H1 (cell line): Measurements from ENCODE around the gene C2orf76. TPM values are rescaled to one million over a fixed set of nuclear protein-coding genes. Genes with fewer than 3 reads are reported as not detected.

Experiments used
- CTCF ChIA-PET: fragments of 300-600 bp; sonication (Branson Sonifier 250); formaldehyde crosslinking; loops from one replicate; lab custom pipeline; 2021; ENCODE audit not compliant: partially characterized antibody; lab: Charles Lee
- POLR2A ChIA-PET: fragments of 300-600 bp; sonication (Branson Sonifier 250); formaldehyde crosslinking; loops from one replicate; lab custom pipeline; 2021; ENCODE audit warnings: inconsistent platforms; ENCODE audit not compliant: partially characterized antibody; lab: Charles Lee
- DNase-seq, 2 experiments: peaks; one replicate each; pipeline versions ENCODE4 v3.0.0 to v3.0.0-alpha.2; 2010 to 2022; ENCODE audit warnings: low spot score in 2 of 2, low read depth in 1 of 2, mixed read lengths in 1 of 2
- FAIRE-seq: peaks from 2 replicates; lab custom pipeline; 2011; peaks lifted over from hg19 to GRCh38; lab: Jason Lieb, UNC
- H2AFZ ChIP-seq: 2 replicates; pipeline ENCODE4 v1.8.1; 2012; ENCODE audit warnings: low read length, inconsistent platforms
- H2AK5ac ChIP-seq: 2 replicates; pipeline ENCODE4 v1.6.1; 2013; ENCODE audit warnings: low read depth, low read length
- H2BK120ac ChIP-seq: replicated peaks from 2 replicates; pipeline ENCODE3; 2013; ENCODE audit warnings: low read depth, low read length, inconsistent platforms
- H2BK12ac ChIP-seq: 2 replicates; pipeline ENCODE4 v1.6.1; 2013; ENCODE audit warnings: low read depth, low read length
- H2BK15ac ChIP-seq: 2 replicates; pipeline ENCODE4 v1.6.1; 2013; ENCODE audit warnings: low read length
- H2BK20ac ChIP-seq: 2 replicates; pipeline ENCODE4 v1.6.1; 2013; ENCODE audit warnings: low read length
- H2BK5ac ChIP-seq: 2 replicates; pipeline ENCODE4 v1.6.1; 2013; ENCODE audit warnings: low read depth, low read length
- H3K14ac ChIP-seq: 2 replicates; pipeline ENCODE4 v1.6.1; 2013; ENCODE audit warnings: inconsistent platforms; ENCODE audit not compliant: insufficient read length
- H3K18ac ChIP-seq: 2 replicates; pipeline ENCODE4 v1.6.1; 2013; ENCODE audit warnings: low read length; ENCODE audit errors: extremely low read depth
- H3K23ac ChIP-seq: 2 replicates; pipeline ENCODE4 v1.6.1; 2013; ENCODE audit warnings: inconsistent platforms; ENCODE audit not compliant: insufficient read length
- H3K23me2 ChIP-seq: 2 replicates; pipeline ENCODE4 v1.6.1; 2013; ENCODE audit warnings: low read depth, low read length
- H3K27ac ChIP-seq: 2 replicates; pipeline ENCODE4 v1.6.1; 2011; ENCODE audit warnings: low read depth, low read length, inconsistent platforms
- H3K27me3 ChIP-seq, 4 experiments: replicated peaks in 1 of 4; 1 replicate in 1 of 4; 2 replicates in 3 of 4; pipeline versions ENCODE4 v1.6.1 to v1.8.1; 2011 to 2013; ENCODE audit warnings: low read length in 3 of 4, mild to moderate bottlenecking in 3 of 4, inconsistent platforms in 2 of 4, mixed read lengths in 2 of 4, moderate library complexity in 1 of 4; ENCODE audit not compliant: control insufficient read depth in 3 of 4, insufficient read depth in 3 of 4; ENCODE audit errors: extremely low read depth in 1 of 4
- H3K36me3 ChIP-seq, 4 experiments: 2 replicates each; pipeline versions ENCODE4 v1.6.1 to v1.8.1; 2011 to 2013; ENCODE audit warnings: mild to moderate bottlenecking in 4 of 4, low read length in 3 of 4, moderate library complexity in 2 of 4, control low read depth in 1 of 4, inconsistent platforms in 1 of 4; ENCODE audit not compliant: insufficient read depth in 4 of 4, control insufficient read depth in 2 of 4
- H3K4ac ChIP-seq: replicated peaks from 2 replicates; pipeline ENCODE3; 2013; ENCODE audit warnings: low read length, low read depth, mixed read lengths, inconsistent platforms; ENCODE audit not compliant: insufficient read length
- H3K4me1 ChIP-seq, 4 experiments: replicated peaks in 1 of 4; 1 replicate in 1 of 4; 2 replicates in 3 of 4; pipeline versions ENCODE4 v1.6.1 to v1.8.1; 2011 to 2013; ENCODE audit warnings: low read length in 3 of 4, inconsistent platforms in 2 of 4, mixed read lengths in 1 of 4; ENCODE audit not compliant: insufficient read depth in 4 of 4, control insufficient read depth in 3 of 4
- H3K4me2 ChIP-seq, 2 experiments: 2 replicates each; pipeline versions ENCODE4 v1.6.1 to v1.8.1; 2011 to 2013; ENCODE audit warnings: low read depth in 2 of 2, low read length in 2 of 2, control low read depth in 1 of 2, inconsistent platforms in 1 of 2, mild to moderate bottlenecking in 1 of 2; ENCODE audit not compliant: insufficient read depth in 1 of 2
- H3K4me3 ChIP-seq, 4 experiments: fragments of 200-600, 300-600 bp in 1 of 4; sonication (generic), shearing (Covaris generic), sonication (Bioruptor Twin) in 1 of 4; 2 replicates each; pipeline versions ENCODE4 v1.5.1 to v1.8.1; 2011 to 2016; ENCODE audit warnings: low read length in 4 of 4, low read depth in 3 of 4, control low read depth in 2 of 4, inconsistent platforms in 2 of 4, mild to moderate bottlenecking in 2 of 4, mixed read lengths in 1 of 4, moderate library complexity in 1 of 4; ENCODE audit not compliant: insufficient read depth in 2 of 4; ENCODE audit errors: extremely low read depth in 1 of 4
- H3K56ac ChIP-seq: replicated peaks from 2 replicates; pipeline ENCODE3; 2013; ENCODE audit warnings: low read depth, mild to moderate bottlenecking, mixed read lengths, low read length, inconsistent platforms; ENCODE audit not compliant: insufficient read length
- H3K79me1 ChIP-seq: 2 replicates; pipeline ENCODE4 v1.6.1; 2013; ENCODE audit warnings: low read depth, low read length, control low read depth
- H3K79me2 ChIP-seq, 2 experiments: 2 replicates each; pipeline versions ENCODE4 v1.6.1 to v1.8.1; 2012 to 2013; ENCODE audit warnings: low read length in 2 of 2, mild to moderate bottlenecking in 2 of 2, inconsistent platforms in 1 of 2; ENCODE audit not compliant: insufficient read depth in 2 of 2, control insufficient read depth in 1 of 2
- H3K9ac ChIP-seq, 4 experiments: replicated peaks in 1 of 4; 1 replicate in 1 of 4; 2 replicates in 3 of 4; pipeline versions ENCODE4 v1.6.1 to v1.8.1; 2011 to 2013; ENCODE audit warnings: low read depth in 3 of 4, low read length in 3 of 4, control low read depth in 2 of 4, mild to moderate bottlenecking in 2 of 4, moderate library complexity in 2 of 4, inconsistent platforms in 1 of 4; ENCODE audit errors: extremely low read depth in 1 of 4
- H3K9me3 ChIP-seq, 2 experiments: 2 replicates each; pipeline versions ENCODE4 v1.6.1 to v1.8.1; 2012 to 2013; ENCODE audit warnings: mild to moderate bottlenecking in 2 of 2, moderate library complexity in 2 of 2, control low read depth in 1 of 2, inconsistent platforms in 1 of 2, low read depth in 1 of 2, low read length in 1 of 2, mixed read lengths in 1 of 2; ENCODE audit not compliant: insufficient read depth in 2 of 2
- H4K20me1 ChIP-seq, 2 experiments: replicated peaks in 1 of 2; 2 replicates each; pipeline versions ENCODE3 to v1.8.1; 2011 to 2013; ENCODE audit warnings: inconsistent platforms in 2 of 2, low read length in 2 of 2, mild to moderate bottlenecking in 1 of 2; ENCODE audit not compliant: insufficient read depth in 2 of 2, control insufficient read depth in 1 of 2
- H4K5ac ChIP-seq: 2 replicates; pipeline ENCODE4 v1.6.1; 2013; ENCODE audit warnings: low read length, low read depth, mixed read lengths, inconsistent platforms; ENCODE audit not compliant: insufficient read length
- H4K8ac ChIP-seq: 2 replicates; pipeline ENCODE4 v1.8.0; 2013; ENCODE audit warnings: mild to moderate bottlenecking, moderate library complexity, low read length, inconsistent platforms; ENCODE audit not compliant: insufficient read depth; ENCODE audit errors: extremely low read depth
- H4K91ac ChIP-seq: replicated peaks from 2 replicates; pipeline ENCODE3; 2013; ENCODE audit warnings: low read length, mixed read lengths, inconsistent platforms; ENCODE audit not compliant: insufficient read length
- CHD2 ChIP-seq: IDR thresholded peaks from 2 replicates; pipeline ENCODE4 v1.6.1; 2012; ENCODE audit warnings: low read length, improper control_type of control experiment
- HDAC2 ChIP-seq, 2 experiments: fragments of 300-600 bp in 1 of 2; sonication (generic) in 1 of 2; IDR thresholded peaks; 2 replicates each; pipeline ENCODE4 v1.6.1; 2011 to 2012; ENCODE audit warnings: low read depth in 2 of 2, low read length in 2 of 2, mild to moderate bottlenecking in 2 of 2, moderate library complexity in 2 of 2, borderline replicate concordance in 1 of 2, inconsistent platforms in 1 of 2
- KDM1A ChIP-seq: fragments of 200-600, 300-600 bp; sonication (generic); IDR thresholded peaks from 2 replicates; pipeline ENCODE4 v1.7.1; 2016; ENCODE audit warnings: mild to moderate bottlenecking, low read length, borderline replicate concordance
- KDM4A ChIP-seq: IDR thresholded peaks from one replicate; pipeline ENCODE4 v1.7.1; 2012; ENCODE audit warnings: low read depth, mild to moderate bottlenecking, moderate library complexity, low read length, inconsistent platforms; ENCODE audit not compliant: severe bottlenecking
- WGBS, 2 experiments: shearing (Covaris generic) in 1 of 2; methylation state at CpG; one replicate each; pipeline versions ENCODE4 v1.1.6 to v1.1.7; 2013 to 2015; ENCODE audit warnings: low lambda C conversion rate in 2 of 2, mixed read lengths in 2 of 2, inconsistent platforms in 1 of 2, low coverage in 1 of 2, missing lambda C conversion rate in 1 of 2; ENCODE audit not compliant: insufficient replicate concordance in 2 of 2, insufficient coverage in 1 of 2, insufficient read length in 1 of 2; ENCODE audit errors: extremely low coverage in 1 of 2, missing lambda C conversion rate in 1 of 2; 5-methylcytosine and 5-hydroxymethylcytosine counted together
- polyA plus RNA-seq, 7 experiments: library from polyadenylated mRNA; depleted of rRNA in 3 of 7; stranded (reverse) in 5 of 7; unstranded in 2 of 7; fragments of >200 nt in 5 of 7; fragments of 200-250 nt in 2 of 7; gene quantifications; 1 replicate in 5 of 7; 2 replicates in 1 of 7; 4 replicates in 1 of 7; pipeline versions ENCODE4 v1.2.1 to v1.2.3, GENCODE V29; 2011 to 2013; ENCODE audit warnings: missing spikeins in 2 of 7, mixed read lengths in 2 of 7
- total RNA-seq: library from RNA; stranded (reverse); fragmentation: NEBNext Ultra II Directional; extraction: Animal tissue kit (Norgen Biotek cat#: 25700); gene quantifications from 2 replicates; pipeline ENCODE4 v1.2.1, GENCODE V29; 2021

The C2orf76 gene
- total and polyA plus RNA-seq, 2 of the 8 experiments (the other 6 are each of a cell fraction or from before 2014, with no cell fraction given) = 4.4 to 5.0 TPM

- Histone ChIP-seq H3K27ac (no peak overlapping the region), H3K4ac (no peak overlapping the region), H3K14ac (no peak overlapping the region), H3K9me3 (no peaks in the 10 kb centered on the region), H4K91ac (no peak overlapping the region), H3K56ac (no peak overlapping the region), H2BK120ac (no peak overlapping the region), H2BK20ac (no peak overlapping the region), H4K8ac (no peak overlapping the region), H3K23ac (no peak overlapping the region), H3K23me2 (no peaks in the 10 kb centered on the region), H3K36me3 (no peaks in the 10 kb centered on the region), H2AK5ac (no peak overlapping the region), H3K9ac (no peak overlapping the region), H4K20me1 (peaks cover 0 to 2% of the 10 kb centered on the region in 2 experiments), H3K79me1 (no peaks in the 10 kb centered on the region), H3K27me3 (no peaks in the 10 kb centered on the region; a peak in 1 of 7 replicates), H2BK12ac (no peak overlapping the region), H2BK5ac (no peak overlapping the region), H2BK15ac (no peak overlapping the region), H3K4me3 (no peak overlapping the region), H4K5ac (no peak overlapping the region), H2AFZ (no peak overlapping the region), H3K4me2 (no peak overlapping the region), H3K4me1 (no peaks in the 10 kb centered on the region; a peak in 1 of 7 replicates), H3K79me2 (no peaks in the 10 kb centered on the region), H3K18ac (no peak overlapping the region)
- FAIRE-seq = no peak
- peak in 1 of 2 experiments; percentile 39 for DNase-seq
- TF ChIP-seq HDAC2 (IDR thresholded peaks at IDR 0.05; ENCODE audit: borderline replicate concordance in 1 of 2, low read depth in 2 of 2, low read length in 2 of 2) = no peak
- TF ChIP-seq KDM1A = no peak
- TF ChIP-seq CHD2 = no peak
- no peak for TF ChIP-seq KDM4A
- CTCF ChIA-PET = interaction anchor here (0.5 to 4.4 kb wide), 12 partner anchors 11 to 888 kb away, joined by 3 to 28 read pairs (median 4); partner anchors contain the start of gene EN1
- 93% methylated on average over 6 of the region's 6 CpGs; no CpG with 5 or more reads in 1 of the 2 experiments for WGBS, 2 experiments
- POLR2A ChIA-PET = no interaction called here
Measured at GRCh38 chr2:119279666-119280065, 87.0 kb downstream of the C2orf76 start.
